SU-DHL-6 (cell line): ENCODE results near the gene ZNF22.

ENCODE experiments used
- H2AFZ ChIP-seq: fragments of 200-600 bp; sonication (generic); 2 replicates; pipeline ENCODE4 v1.6.1; 2014; ENCODE audit warnings: low read depth, mild to moderate bottlenecking, moderate library complexity, mixed read lengths, antibody characterized with exemption, low read length; ENCODE audit not compliant: severe bottlenecking
- H3F3A ChIP-seq: fragments of 200-600 bp; shearing (Covaris generic); 2 replicates; pipeline ENCODE4 v1.6.0; 2016; ENCODE audit warnings: antibody characterized with exemption, mild to moderate bottlenecking; ENCODE audit not compliant: insufficient read depth
- H3K27ac ChIP-seq: fragments of 200-600 bp; sonication (generic); 2 replicates; pipeline ENCODE4 v1.5.1; 2016; ENCODE audit warnings: low read depth, mild to moderate bottlenecking, low read length, moderate library complexity, mixed read lengths
- H3K27me3 ChIP-seq: fragments of 200-600 bp; sonication (generic), shearing (Covaris generic); 2 replicates; pipeline ENCODE4 v1.6.0; 2014; ENCODE audit warnings: mild to moderate bottlenecking, low read length
- H3K36me3 ChIP-seq: fragments of 200-600 bp; sonication (generic); 2 replicates; pipeline ENCODE4 v1.6.1; 2014; ENCODE audit warnings: mild to moderate bottlenecking, low read length, mixed read lengths
- H3K4me2 ChIP-seq: fragments of 300-600, 200-600 bp; shearing (Covaris generic), sonication (generic); 2 replicates; pipeline ENCODE4 v1.6.0; 2014; ENCODE audit warnings: low read length, low read depth, mild to moderate bottlenecking; ENCODE audit not compliant: poor library complexity, severe bottlenecking
- H3K4me3 ChIP-seq: fragments of 200-600 bp; sonication (generic); 2 replicates; pipeline ENCODE4 v1.5.1; 2014; ENCODE audit warnings: antibody characterized with exemption, low read length, mild to moderate bottlenecking, mixed read lengths; ENCODE audit not compliant: insufficient read depth, poor library complexity, severe bottlenecking
- H3K79me2 ChIP-seq: fragments of 200-600 bp; sonication (generic); 2 replicates; pipeline ENCODE4 v1.6.1; 2014; ENCODE audit warnings: mild to moderate bottlenecking, low read length, moderate library complexity; ENCODE audit not compliant: insufficient read depth
- H3K9ac ChIP-seq: fragments of 200-600 bp; sonication (generic); 2 replicates; pipeline ENCODE4 v1.7.0; 2014; ENCODE audit warnings: mild to moderate bottlenecking, low read length
- H3K9me2 ChIP-seq: fragments of 200-600 bp; sonication (generic); replicated peaks from 2 replicates; pipeline ENCODE4 v1.6.1; 2014; ENCODE audit warnings: low read length; ENCODE audit not compliant: insufficient read depth
- H3K9me3 ChIP-seq: fragments of 200-600 bp; sonication (generic); 2 replicates; pipeline ENCODE4 v1.6.1; 2014; ENCODE audit warnings: low read length, mixed read lengths; ENCODE audit not compliant: insufficient read depth
- H4K20me1 ChIP-seq: fragments of 200-600 bp; sonication (generic); 2 replicates; pipeline ENCODE4 v1.6.1; 2014; ENCODE audit warnings: low read depth, mild to moderate bottlenecking, antibody characterized with exemption, low read length, moderate library complexity, mixed read lengths
- CTCF ChIP-seq: fragments of 200-600 bp; sonication (generic); IDR thresholded peaks from one replicate; pipeline ENCODE4 v1.5.1; 2017; ENCODE audit warnings: antibody characterized with exemption, mild to moderate bottlenecking, low read length, moderate library complexity; ENCODE audit not compliant: insufficient read depth, poor library complexity, severe bottlenecking
- EZH2phosphoT487 ChIP-seq: fragments of 200-600 bp; sonication (generic), shearing (Covaris generic); conservative IDR thresholded peaks from 2 replicates; pipeline ENCODE4 v1.6.1; 2018; ENCODE audit warnings: mild to moderate bottlenecking, antibody characterized with exemption, low read length, moderate library complexity, mixed read lengths

The ZNF22 gene

GRCh38 chr10:44981172-44982113 is 19.3 kb upstream of the ZNF22 start:
- H3K36me3 ChIP-seq = no peaks in the 10 kb centered on the region
- TF ChIP-seq EZH2phosphoT487 (no peak), CTCF (no peak)
- H3K79me2 ChIP-seq = no peaks in the 10 kb centered on the region
- H3K9me3 ChIP-seq = no peaks in the 10 kb centered on the region
- H2AFZ ChIP-seq = no peak overlapping the region
- no peaks in the 10 kb centered on the region for H4K20me1 ChIP-seq
- H3K27me3 ChIP-seq = no peaks in the 10 kb centered on the region
- no peaks in the 10 kb centered on the region for H3K9me2 ChIP-seq
- H3K4me2 ChIP-seq = no peak overlapping the region
- H3K4me3 ChIP-seq = no peak overlapping the region
- no peak overlapping the region for H3K9ac ChIP-seq
- no peak overlapping the region for H3K27ac ChIP-seq
- H3F3A ChIP-seq = no peaks in the 10 kb centered on the region

GRCh38 chr10:44982114-44982460 is 18.6 kb upstream of the ZNF22 start:
- no peaks in the 10 kb centered on the region for H3F3A ChIP-seq
- H2AFZ ChIP-seq = no peak overlapping the region
- H3K36me3 ChIP-seq = no peaks in the 10 kb centered on the region
- H3K9me2 ChIP-seq = no peaks in the 10 kb centered on the region
- no peaks in the 10 kb centered on the region for H4K20me1 ChIP-seq
- no peak for TF ChIP-seq EZH2phosphoT487
- no peak overlapping the region for H3K27ac ChIP-seq
- no peak overlapping the region for H3K4me2 ChIP-seq
- H3K9ac ChIP-seq = no peak overlapping the region
- H3K9me3 ChIP-seq = no peaks in the 10 kb centered on the region
- no peaks in the 10 kb centered on the region for H3K79me2 ChIP-seq
- no peaks in the 10 kb centered on the region for H3K27me3 ChIP-seq
- no peak overlapping the region for H3K4me3 ChIP-seq

DNA sequence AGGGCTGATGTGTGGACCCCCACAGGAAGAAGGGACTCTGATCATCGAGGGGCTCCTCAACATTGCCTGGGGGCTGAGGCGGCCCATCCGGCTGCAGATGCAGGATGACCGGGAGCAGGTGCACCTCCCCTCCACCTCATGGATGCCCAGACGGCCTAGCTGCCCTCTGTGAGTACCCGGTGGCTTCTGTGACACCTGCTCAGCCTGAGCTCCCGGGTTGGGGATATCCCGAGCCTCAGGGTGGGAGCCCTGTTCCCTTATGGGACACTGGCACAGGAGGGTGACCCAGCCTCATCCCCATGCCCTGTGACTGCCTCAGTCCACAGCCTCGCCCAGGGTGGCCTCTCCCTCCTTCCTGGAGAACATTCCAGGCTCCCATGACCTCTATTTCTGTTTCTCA is 18.2 kb upstream of the ZNF22 start:
- Histone ChIP-seq H3K9ac (no peak overlapping the region), H3K4me2 (no peak overlapping the region), H3K9me2 (no peaks in the 10 kb centered on the region), H3F3A (no peaks in the 10 kb centered on the region), H3K9me3 (no peaks in the 10 kb centered on the region), H2AFZ (no peak overlapping the region), H3K79me2 (no peaks in the 10 kb centered on the region), H4K20me1 (no peaks in the 10 kb centered on the region), H3K4me3 (no peak overlapping the region), H3K36me3 (no peaks in the 10 kb centered on the region), H3K27me3 (no peaks in the 10 kb centered on the region), H3K27ac (no peak overlapping the region)
- TF ChIP-seq EZH2phosphoT487 = no peak
- no peak for TF ChIP-seq CTCF
